Adrenal gland (tissue), 12 donors: ENCODE measurements around the gene RGS7. TPM values are rescaled to one million over a fixed set of nuclear protein-coding genes. Genes with fewer than 3 reads are reported as not detected.

Experiments used
- DNase-seq, 7 donors: peaks; one replicate each; pipeline ENCODE4 v3.0.0-alpha.2; 2019 to 2020
- H3K27ac ChIP-seq, 5 donors: fragments of 200-600 bp; sonication (generic) in 4 of 5; 1 replicate in 3 of 5; 2 replicates in 2 of 5; pipeline versions ENCODE4 v1.5.1 to v1.8.0; 2016 to 2020; ENCODE audit warnings: mild to moderate bottlenecking in 1 of 5
- H3K27me3 ChIP-seq: fragments of 200-600 bp; 2 replicates; pipeline ENCODE4 v1.8.0; 2021
- H3K36me3 ChIP-seq, 2 donors: fragments of 200-600 bp; replicated peaks in 1 of 2; 1 replicate in 1 of 2; 2 replicates in 1 of 2; pipeline versions ENCODE4 v1.5.1 to v1.8.0; 2018 to 2022
- H3K4me1 ChIP-seq, 2 donors: fragments of 200-600 bp; replicated peaks in 1 of 2; 1 replicate in 1 of 2; 2 replicates in 1 of 2; pipeline versions ENCODE4 v1.5.1 to v1.8.0; 2018 to 2021
- H3K4me3 ChIP-seq, 4 donors: fragments of 200-600 bp; sonication (generic) in 3 of 4; one replicate each; pipeline ENCODE4 v1.5.1; 2016 to 2018
- H3K9me3 ChIP-seq, 3 donors: fragments of 200-600 bp; sonication (generic) in 1 of 3; replicated peaks in 1 of 3; 1 replicate in 2 of 3; 2 replicates in 1 of 3; pipeline versions ENCODE4 v1.5.1 to v1.8.0; 2016 to 2021
- CTCF ChIP-seq, 6 experiments: fragments of 450-650 bp in 4 of 6; fragments of 200-600 bp in 2 of 6; sonication (generic) in 1 of 6; IDR thresholded peaks; 1 replicate in 5 of 6; 2 replicates in 1 of 6; pipeline versions ENCODE4 v1.5.1 to v1.8.0; 2016 to 2021; ENCODE audit warnings: antibody characterized with exemption in 6 of 6, mild to moderate bottlenecking in 2 of 6, moderate library complexity in 1 of 6
- POLR2A ChIP-seq, 2 donors: fragments of 450-650 bp; IDR thresholded peaks; one replicate each; pipeline ENCODE4 v1.6.1; 2017; ENCODE audit warnings: antibody characterized with exemption in 2 of 2, mild to moderate bottlenecking in 2 of 2, moderate library complexity in 1 of 2
- WGBS, 4 donors: extraction: QIAGEN DNeasy Blood & Tissue Kit in 2 of 4; methylation state at CpG; one replicate each; pipeline versions ENCODE4 v1.1.5 to v1.1.7; 2013 to 2017; 5-methylcytosine and 5-hydroxymethylcytosine counted together
- intact Hi-C, 2 donors: fragments of 100-400 bp; cut with DNase I; formaldehyde crosslinking; loops; one replicate each; pipeline versions ENCODE4 v1.14.1 to v1.15.0; 2022 to 2023
- polyA plus RNA-seq, 3 donors: library from polyadenylated mRNA; stranded (reverse); fragments of 200-250 nt in 2 of 3; fragments of 350-450 nt in 1 of 3; fragmentation: Illumina TruSeq in 1 of 3; extraction: RNeasy Lipid Tissue Mini Kit (QIAGEN cat#74804) in 1 of 3; gene quantifications; one replicate each; pipeline ENCODE4 v1.2.3, GENCODE V29; 2013 to 2014
- total RNA-seq, 9 donors: library from RNA; depleted of rRNA in 4 of 9; stranded (reverse); fragments of >200 nt in 4 of 9; fragments of 120-200 nt in 1 of 9; fragmentation: NEBNext Ultra II Directional in 1 of 9; extraction: Animal tissue kit (Norgen Biotek cat#: 25700) in 1 of 9; gene quantifications; one replicate each; pipeline versions ENCODE4 v1.1.0 to v1.2.4, GENCODE V29; 2013 to 2023
- donor health status: healthy with polysubstance abuse.
- donor health status: Bipolar disorder and iron deficiency.
- donor health status: DM: yes; HTN: yes; CAD: no.
- donor health status: DM: no; HTN: no; CAD: no.
- donor health status: DM: no; HTN: no; CAD: no.
- donor health status: DM: yes; HTN: yes; CAD: no.

Gene RGS7
- total and polyA plus RNA-seq, 12 donors, result 1.1 to 6.1 (median 3.0) TPM

- Histone ChIP-seq H3K9me3 (no peaks in the 10 kb centered on the region), H3K4me3 (no peak overlapping the region), H3K27ac (no peak overlapping the region), H3K36me3 (no peaks in the 10 kb centered on the region), H3K4me1 (no peaks in the 10 kb centered on the region), H3K27me3 (no peaks in the 10 kb centered on the region)
- DNase-seq, result no peak
- WGBS, 4 donors, result 71 to 83% (median 78%) methylated on average over 2 of the region's 2 CpGs
- TF ChIP-seq POLR2A (IDR thresholded peaks at IDR 0.05), result no peak
- no peak for TF ChIP-seq CTCF (IDR thresholded peaks at IDR 0.05)
- intact Hi-C loops, result no loop called here
Measured at GRCh38 chr1:241253471-241253870, 103.5 kb downstream of the RGS7 start.

GRCh38 chr1:241250465-241250864, 106.5 kb downstream of the RGS7 start:
- Histone ChIP-seq H3K4me1 (no peaks in the 10 kb centered on the region), H3K36me3 (no peaks in the 10 kb centered on the region), H3K4me3 (no peak overlapping the region), H3K27me3 (no peaks in the 10 kb centered on the region), H3K9me3 (no peaks in the 10 kb centered on the region), H3K27ac (no peak overlapping the region)
- intact Hi-C loops, result no loop called here
- 77 to 97% (median 88%) methylated on average over 1 of the region's 1 CpG for WGBS, 4 donors
- TF ChIP-seq POLR2A (IDR thresholded peaks at IDR 0.05) (no peak), CTCF (IDR thresholded peaks at IDR 0.05) (no peak)
- DNase-seq, result no peak

- Histone ChIP-seq H3K4me1 (no peaks in the 10 kb centered on the region), H3K27me3 (no peaks in the 10 kb centered on the region), H3K27ac (no peak overlapping the region), H3K4me3 (no peak overlapping the region), H3K9me3 (no peaks in the 10 kb centered on the region), H3K36me3 (no peaks in the 10 kb centered on the region)
- 52 to 80% (median 72%) methylated on average over 5 of the region's 5 CpGs for WGBS, 4 donors
- TF ChIP-seq CTCF (IDR thresholded peaks at IDR 0.05) (no peak), POLR2A (IDR thresholded peaks at IDR 0.05) (no peak)
- no peak for DNase-seq
- intact Hi-C loops, result no loop called here
Measured at GRCh38 chr1:241240069-241240468, 116.9 kb downstream of the RGS7 start.

- Histone ChIP-seq H3K27me3 (no peaks in the 10 kb centered on the region), H3K36me3 (no peaks in the 10 kb centered on the region), H3K4me1 (no peaks in the 10 kb centered on the region), H3K27ac (no peak overlapping the region), H3K9me3 (no peaks in the 10 kb centered on the region), H3K4me3 (no peak overlapping the region)
- 79 to 84% (median 82%) methylated on average over 8 of the region's 8 CpGs for WGBS, 4 donors
- intact Hi-C loops, result no loop called here
- TF ChIP-seq POLR2A (IDR thresholded peaks at IDR 0.05) (no peak), CTCF (IDR thresholded peaks at IDR 0.05) (no peak)
- DNase-seq, result no peak
Measured at GRCh38 chr1:241237873-241238272, 119.1 kb downstream of the RGS7 start.
